ENCODE measurements around the gene ARID5B. TPM values are rescaled to one million over a fixed set of nuclear protein-coding genes. Genes with fewer than 3 reads are reported as not detected.

Gene ARID5B
- total RNA-seq, 1 experiment from 2014 or later, result 2.3 TPM

DNA sequence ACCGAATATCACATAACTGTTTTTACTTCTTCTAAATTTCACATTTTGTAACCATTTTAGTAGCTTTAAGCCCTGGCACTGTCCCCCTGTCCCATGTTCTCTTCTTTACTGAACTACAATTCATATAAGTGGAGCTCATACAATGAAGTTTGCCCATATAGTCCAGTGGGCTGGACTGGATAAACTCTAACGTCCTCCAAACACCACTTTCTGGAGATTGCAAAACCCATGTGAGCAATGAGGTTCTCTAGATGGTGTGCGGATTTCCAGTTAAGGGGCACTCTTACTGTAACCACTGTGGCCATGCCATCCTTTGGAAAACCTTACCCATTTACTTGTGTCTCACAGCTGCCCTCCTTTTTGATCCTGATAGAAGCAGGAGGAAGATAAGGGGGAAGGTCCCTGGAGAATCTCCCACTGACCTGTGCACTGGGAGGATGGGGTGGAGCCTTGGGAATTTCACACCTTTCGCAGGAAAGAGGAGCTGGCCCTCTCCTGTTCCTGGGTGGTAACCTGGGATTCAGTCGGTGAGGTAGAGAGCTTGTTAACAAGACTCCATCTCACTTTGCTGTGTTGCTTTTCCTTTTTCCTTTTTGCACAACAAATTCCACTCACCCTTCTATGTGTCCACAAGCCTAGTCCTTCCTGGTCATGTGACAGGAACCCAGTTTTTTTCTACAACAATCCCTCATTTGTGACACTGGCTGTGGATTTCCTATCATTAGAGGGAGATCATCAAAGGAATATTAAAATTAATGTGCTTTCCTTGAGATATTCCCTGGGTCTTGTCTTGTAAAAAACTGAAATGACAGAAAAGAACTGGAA lies 120.7 kb downstream of the ARID5B start:
- H3K9me3 Mint-ChIP-seq, result no peaks in the 10 kb centered on the region
- CTCF ChIA-PET, result interaction anchor here (1.5 kb wide), 1 partner anchor 17 kb away, joined by 4 read pairs; no protein-coding TSS in a partner anchor
- peaks cover 39% of the 10 kb centered on the region for H3K4me1 Mint-ChIP-seq
- no peak overlapping the region for H3K4me3 Mint-ChIP-seq
- DNase-seq (ENCODE audit: low spot score) (no peak), ATAC-seq (no peak)
- H3K27me3 Mint-ChIP-seq (ENCODE audit: low read depth), result peaks cover 19% of the 10 kb centered on the region
- no peaks in the 10 kb centered on the region for H3K36me3 Mint-ChIP-seq
- POLR2A ChIA-PET, result no interaction called here
- no peak for TF ChIP-seq FOXJ3 (CRISPR knock-in tag; IDR thresholded peaks at IDR 0.05; ENCODE audit: borderline replicate concordance)
- no peak for TF ChIP-seq CBFB (CRISPR knock-in tag; IDR thresholded peaks at IDR 0.05; ENCODE audit: low read depth)
- TF ChIP-seq ZNF121 (CRISPR knock-in tag; IDR thresholded peaks at IDR 0.05), result no peak
- TF ChIP-seq, protein P1, sequence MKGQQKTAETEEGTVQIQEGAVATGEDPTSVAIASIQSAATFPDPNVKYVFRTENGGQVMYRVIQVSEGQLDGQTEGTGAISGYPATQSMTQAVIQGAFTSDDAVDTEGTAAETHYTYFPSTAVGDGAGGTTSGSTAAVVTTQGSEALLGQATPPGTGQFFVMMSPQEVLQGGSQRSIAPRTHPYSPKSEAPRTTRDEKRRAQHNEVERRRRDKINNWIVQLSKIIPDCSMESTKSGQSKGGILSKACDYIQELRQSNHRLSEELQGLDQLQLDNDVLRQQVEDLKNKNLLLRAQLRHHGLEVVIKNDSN (CRISPR knock-in tag; IDR thresholded peaks at IDR 0.05), result no peak
- no peak for TF ChIP-seq ELF4 (CRISPR knock-in tag; IDR thresholded peaks at IDR 0.05; ENCODE audit: low read depth)
- no peak for TF ChIP-seq KAT7 (CRISPR knock-in tag; IDR thresholded peaks at IDR 0.05; ENCODE audit: borderline replicate concordance)
- no peak for TF ChIP-seq ATF1 (CRISPR knock-in tag; IDR thresholded peaks at IDR 0.05)
- no peak for TF ChIP-seq ZNF138 (CRISPR knock-in tag; conservative IDR thresholded peaks at IDR 0.05)
- H3K27ac Mint-ChIP-seq, result no peak overlapping the region

DNA sequence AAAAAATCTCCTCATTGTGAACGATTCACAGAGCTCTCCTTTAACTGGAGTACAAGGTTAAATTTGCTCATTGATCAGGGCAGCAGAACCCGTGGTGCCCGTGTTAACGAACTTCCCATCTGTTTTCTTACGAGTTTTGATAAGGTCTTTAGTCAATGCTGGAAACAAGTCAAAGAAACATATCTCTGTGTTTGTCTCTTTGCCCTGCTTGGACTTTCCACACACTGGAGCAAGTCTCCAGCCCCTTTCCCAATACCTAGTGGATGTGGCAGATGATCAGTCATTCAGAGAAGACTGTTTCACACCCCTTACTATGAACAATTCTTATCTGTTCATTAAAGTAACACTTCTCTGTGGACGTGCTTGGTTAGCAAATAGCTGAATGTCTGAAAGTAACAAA lies 121.3 kb downstream of the ARID5B start:
- H3K9me3 Mint-ChIP-seq, result no peaks in the 10 kb centered on the region
- peaks cover 19% of the 10 kb centered on the region for H3K27me3 Mint-ChIP-seq (ENCODE audit: low read depth)
- no peak overlapping the region for H3K27ac Mint-ChIP-seq
- POLR2A ChIA-PET, result no interaction called here
- H3K4me3 Mint-ChIP-seq, result no peak overlapping the region
- TF ChIP-seq ZNF317 (CRISPR knock-in tag; IDR thresholded peaks at IDR 0.05; ENCODE audit: borderline replicate concordance, low read depth), result no peak
- no peak for TF ChIP-seq PRDM15 (CRISPR knock-in tag; IDR thresholded peaks at IDR 0.05)
- TF ChIP-seq, protein P2, sequence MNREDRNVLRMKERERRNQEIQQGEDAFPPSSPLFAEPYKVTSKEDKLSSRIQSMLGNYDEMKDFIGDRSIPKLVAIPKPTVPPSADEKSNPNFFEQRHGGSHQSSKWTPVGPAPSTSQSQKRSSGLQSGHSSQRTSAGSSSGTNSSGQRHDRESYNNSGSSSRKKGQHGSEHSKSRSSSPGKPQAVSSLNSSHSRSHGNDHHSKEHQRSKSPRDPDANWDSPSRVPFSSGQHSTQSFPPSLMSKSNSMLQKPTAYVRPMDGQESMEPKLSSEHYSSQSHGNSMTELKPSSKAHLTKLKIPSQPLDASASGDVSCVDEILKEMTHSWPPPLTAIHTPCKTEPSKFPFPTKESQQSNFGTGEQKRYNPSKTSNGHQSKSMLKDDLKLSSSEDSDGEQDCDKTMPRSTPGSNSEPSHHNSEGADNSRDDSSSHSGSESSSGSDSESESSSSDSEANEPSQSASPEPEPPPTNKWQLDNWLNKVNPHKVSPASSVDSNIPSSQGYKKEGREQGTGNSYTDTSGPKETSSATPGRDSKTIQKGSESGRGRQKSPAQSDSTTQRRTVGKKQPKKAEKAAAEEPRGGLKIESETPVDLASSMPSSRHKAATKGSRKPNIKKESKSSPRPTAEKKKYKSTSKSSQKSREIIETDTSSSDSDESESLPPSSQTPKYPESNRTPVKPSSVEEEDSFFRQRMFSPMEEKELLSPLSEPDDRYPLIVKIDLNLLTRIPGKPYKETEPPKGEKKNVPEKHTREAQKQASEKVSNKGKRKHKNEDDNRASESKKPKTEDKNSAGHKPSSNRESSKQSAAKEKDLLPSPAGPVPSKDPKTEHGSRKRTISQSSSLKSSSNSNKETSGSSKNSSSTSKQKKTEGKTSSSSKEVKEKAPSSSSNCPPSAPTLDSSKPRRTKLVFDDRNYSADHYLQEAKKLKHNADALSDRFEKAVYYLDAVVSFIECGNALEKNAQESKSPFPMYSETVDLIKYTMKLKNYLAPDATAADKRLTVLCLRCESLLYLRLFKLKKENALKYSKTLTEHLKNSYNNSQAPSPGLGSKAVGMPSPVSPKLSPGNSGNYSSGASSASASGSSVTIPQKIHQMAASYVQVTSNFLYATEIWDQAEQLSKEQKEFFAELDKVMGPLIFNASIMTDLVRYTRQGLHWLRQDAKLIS (CRISPR knock-in tag; IDR thresholded peaks at IDR 0.05; ENCODE audit: borderline replicate concordance), result no peak
- no peak for TF ChIP-seq SMAD3 (CRISPR knock-in tag; IDR thresholded peaks at IDR 0.05; ENCODE audit: borderline replicate concordance)
- TF ChIP-seq ZNF138 (CRISPR knock-in tag; conservative IDR thresholded peaks at IDR 0.05), result no peak
- no peak for TF ChIP-seq JAZF1 (CRISPR knock-in tag; IDR thresholded peaks at IDR 0.05)
- TF ChIP-seq SMAD4 (CRISPR knock-in tag; IDR thresholded peaks at IDR 0.05), result no peak
- no peak for TF ChIP-seq E2F5 (CRISPR knock-in tag; IDR thresholded peaks at IDR 0.05)
- no peak for TF ChIP-seq CREM (CRISPR knock-in tag; IDR thresholded peaks at IDR 0.05)
- TF ChIP-seq TEAD1 (CRISPR knock-in tag; IDR thresholded peaks at IDR 0.05), result no peak
- ATAC-seq (no peak), DNase-seq (ENCODE audit: low spot score) (no peak)
- no peaks in the 10 kb centered on the region for H3K36me3 Mint-ChIP-seq
- peaks cover 36% of the 10 kb centered on the region for H3K4me1 Mint-ChIP-seq
- CTCF ChIA-PET, result interaction anchor here (1.5 kb wide), 1 partner anchor 16 kb away, joined by 4 read pairs; no protein-coding TSS in a partner anchor

Data from WTC11 (cell line).